T-helper 2 cell treated with Interferon-gamma antibody and Interleukin-4, amounts not matched to agents 5 μg/mL and 100 μg/mL, for 36 hours (primary cell): ENCODE results near the gene CUL4A.
A peak's percentile ranks its signal among the peaks of the same experiment; 100 is the strongest.

ENCODE experiments used
- DNase-seq: peaks from one replicate; pipeline ENCODE4 v3.0.0; 2021; ENCODE audit warnings: low spot score
- H3K27ac Mint-ChIP-seq: one replicate; pipeline ENCODE4 v1.8.0; 2021; ENCODE audit warnings: mild to moderate bottlenecking, mixed read lengths
- H3K27me3 Mint-ChIP-seq: one replicate; pipeline ENCODE4 v1.8.0; 2021; ENCODE audit warnings: low read depth, mixed read lengths
- H3K36me3 Mint-ChIP-seq: one replicate; pipeline ENCODE4 v1.8.0; 2021; ENCODE audit warnings: low read depth, mixed read lengths
- H3K4me1 Mint-ChIP-seq: one replicate; pipeline ENCODE4 v1.8.0; 2021; ENCODE audit warnings: low read depth, mixed read lengths
- H3K4me3 Mint-ChIP-seq: one replicate; pipeline ENCODE4 v1.8.0; 2022; ENCODE audit warnings: mild to moderate bottlenecking, moderate library complexity, mixed read lengths
- H3K9me3 Mint-ChIP-seq: one replicate; pipeline ENCODE4 v1.8.0; 2021; ENCODE audit warnings: mixed read lengths

Gene CUL4A

DNA sequence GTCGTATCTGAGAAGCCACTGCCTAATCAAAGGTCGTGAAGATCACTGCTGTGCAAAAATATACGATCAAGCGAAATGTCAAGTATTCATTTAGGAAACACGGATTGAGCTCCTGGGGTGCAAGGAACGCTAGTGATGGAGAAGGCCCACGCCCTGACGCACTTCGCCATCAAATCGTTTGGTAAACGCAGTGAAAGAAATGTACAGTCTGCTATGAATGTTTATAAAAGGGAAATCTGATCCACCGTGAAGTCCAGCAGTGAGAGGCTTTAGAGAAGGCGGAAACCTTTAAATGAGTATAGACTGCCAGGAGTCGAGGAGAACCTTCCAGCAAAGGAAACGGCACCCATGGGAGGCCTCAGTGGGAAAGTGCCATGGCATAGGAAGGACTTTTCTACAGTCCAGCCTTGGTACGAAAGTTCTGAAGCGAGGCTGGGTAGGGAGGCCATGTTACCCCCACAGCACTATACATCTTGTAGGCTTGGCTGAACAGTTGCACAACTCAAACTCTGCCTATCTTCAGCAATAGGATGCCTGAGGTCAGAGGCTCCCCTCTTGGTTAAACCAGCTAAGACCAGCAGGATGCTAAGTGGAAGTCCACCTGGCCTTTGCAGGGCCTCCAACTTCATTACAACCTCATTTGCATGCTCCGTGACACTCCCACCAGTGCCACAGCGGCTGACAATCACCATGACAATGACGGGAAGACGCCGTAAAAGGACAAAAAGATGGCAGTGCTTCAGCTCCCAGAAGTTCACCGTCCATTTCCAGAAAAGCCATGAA is 21.3 kb upstream of the CUL4A start:
- Mint-ChIP-seq H3K4me3 (no peak overlapping the region), H3K36me3 (peaks cover 56% of the 10 kb centered on the region), H3K27ac (peak overlapping the region; percentile 12), H3K9me3 (no peaks in the 10 kb centered on the region), H3K4me1 (peaks cover 23% of the 10 kb centered on the region), H3K27me3 (no peaks in the 10 kb centered on the region)
- DNase-seq: no peak

GRCh38 chr13:113190181-113190580 is 19.2 kb upstream of the CUL4A start:
- Mint-ChIP-seq H3K27me3 (no peaks in the 10 kb centered on the region), H3K27ac (no peak overlapping the region), H3K4me1 (peaks cover 19% of the 10 kb centered on the region), H3K36me3 (peaks cover 55% of the 10 kb centered on the region), H3K9me3 (no peaks in the 10 kb centered on the region), H3K4me3 (no peak overlapping the region)
- DNase-seq: no peak

GRCh38 chr13:113192279-113192678 is 17.1 kb upstream of the CUL4A start:
- no peak overlapping the region for H3K4me3 Mint-ChIP-seq
- H3K27me3 Mint-ChIP-seq: no peaks in the 10 kb centered on the region
- peaks cover 7% of the 10 kb centered on the region for H3K4me1 Mint-ChIP-seq
- DNase-seq: no peak
- H3K9me3 Mint-ChIP-seq: no peaks in the 10 kb centered on the region
- H3K27ac Mint-ChIP-seq: no peak overlapping the region
- H3K36me3 Mint-ChIP-seq: peaks cover 55% of the 10 kb centered on the region

GRCh38 chr13:113192902-113193301 is 16.5 kb upstream of the CUL4A start:
- peaks cover 53% of the 10 kb centered on the region for H3K36me3 Mint-ChIP-seq

DNA sequence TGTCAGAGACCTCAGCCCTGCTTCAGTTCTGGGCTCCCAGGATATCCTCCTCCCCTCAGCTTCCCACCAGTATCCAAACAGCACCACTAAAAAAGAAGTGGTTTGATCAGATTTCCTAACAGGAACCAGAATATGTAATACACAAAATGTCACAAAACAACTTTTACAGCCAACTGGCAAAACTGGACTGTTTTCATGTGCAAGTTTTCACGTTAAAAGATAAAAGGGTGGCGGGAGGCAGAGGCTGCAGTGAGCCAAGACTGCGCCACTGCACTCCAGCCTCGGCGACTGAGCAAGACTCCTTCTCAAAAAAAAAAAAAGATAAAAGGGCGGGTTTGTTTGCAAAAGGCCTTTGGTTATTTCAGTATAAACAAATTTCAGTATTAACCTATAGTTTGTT is 14.1 kb upstream of the CUL4A start:
- H3K4me1 Mint-ChIP-seq: no peaks in the 10 kb centered on the region
- no peaks in the 10 kb centered on the region for H3K9me3 Mint-ChIP-seq
- H3K36me3 Mint-ChIP-seq: peaks cover 45% of the 10 kb centered on the region
- H3K27ac Mint-ChIP-seq: no peak overlapping the region
- H3K4me3 Mint-ChIP-seq: no peak overlapping the region
- H3K27me3 Mint-ChIP-seq: no peaks in the 10 kb centered on the region
- DNase-seq: no peak

More at GRCh38 chr13:113192902-113193301, 16.5 kb upstream of the CUL4A start:
- no peak for DNase-seq
- Mint-ChIP-seq H3K9me3 (no peaks in the 10 kb centered on the region), H3K27me3 (no peaks in the 10 kb centered on the region), H3K4me3 (no peak overlapping the region), H3K4me1 (peaks cover 2% of the 10 kb centered on the region), H3K27ac (no peak overlapping the region)

DNA sequence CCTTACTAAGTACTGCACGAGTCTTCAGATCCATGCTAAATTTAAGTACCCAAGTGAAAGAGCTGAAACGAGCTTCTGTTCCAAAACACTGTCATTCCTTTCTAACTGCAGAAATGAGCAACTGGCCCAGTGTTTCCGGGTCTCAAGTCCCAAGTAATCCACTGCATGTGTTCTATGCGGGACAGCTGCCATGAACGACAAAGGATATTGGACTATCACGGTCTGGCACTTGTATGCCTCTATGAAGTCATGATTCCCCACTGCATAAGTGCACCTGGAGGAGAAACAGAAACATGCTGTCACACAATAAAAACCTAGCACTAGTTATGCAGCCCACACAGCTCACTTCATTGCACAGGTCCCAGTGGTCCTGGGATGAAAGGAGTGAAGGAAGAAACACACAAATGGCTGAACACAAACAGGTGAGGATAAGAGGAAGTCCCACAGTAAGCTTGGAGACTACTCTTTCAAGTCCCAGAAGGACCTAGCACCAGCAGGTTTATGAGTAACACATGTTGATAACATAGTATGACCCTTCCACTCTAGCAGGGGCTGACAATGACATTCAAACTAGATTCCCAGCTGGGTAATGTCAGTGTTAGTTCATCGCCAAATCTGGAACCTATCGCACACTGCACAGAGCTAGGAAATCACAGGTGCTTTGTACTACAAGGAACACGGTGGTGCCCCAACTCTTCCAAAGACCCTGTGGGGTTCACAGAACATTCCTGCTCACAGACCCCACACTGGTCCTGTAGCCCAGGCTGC is 12.3 kb upstream of the CUL4A start:
- peaks cover 43% of the 10 kb centered on the region for H3K36me3 Mint-ChIP-seq
- no peaks in the 10 kb centered on the region for H3K9me3 Mint-ChIP-seq
- H3K4me1 Mint-ChIP-seq: peaks cover 2% of the 10 kb centered on the region
- no peaks in the 10 kb centered on the region for H3K27me3 Mint-ChIP-seq
- DNase-seq: no peak
- no peak overlapping the region for H3K27ac Mint-ChIP-seq
- no peak overlapping the region for H3K4me3 Mint-ChIP-seq

DNA sequence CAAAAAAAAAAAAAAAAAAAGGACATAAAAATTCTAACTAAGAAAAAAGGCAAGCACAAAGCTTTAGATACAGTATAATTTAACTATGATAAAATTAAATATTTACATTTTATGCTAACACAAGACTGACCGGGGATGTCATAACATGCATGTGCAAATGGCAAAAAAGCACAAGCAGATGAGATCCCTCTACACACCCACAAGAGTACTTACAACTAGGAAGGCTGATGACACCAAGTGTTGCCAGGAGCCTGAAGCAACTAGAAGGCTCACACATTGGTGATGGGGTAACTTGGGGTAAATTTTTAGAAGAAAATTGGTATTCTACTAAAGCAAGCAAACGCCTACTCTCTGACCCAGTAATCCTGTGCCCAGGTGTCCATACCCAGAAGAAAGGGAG is 7.6 kb upstream of the CUL4A start:
- DNase-seq: no peak
- Mint-ChIP-seq H3K27ac (no peak overlapping the region), H3K9me3 (no peaks in the 10 kb centered on the region), H3K4me1 (peaks cover 28% of the 10 kb centered on the region), H3K27me3 (no peaks in the 10 kb centered on the region), H3K4me3 (no peak overlapping the region), H3K36me3 (peaks cover 38% of the 10 kb centered on the region)

- H3K4me1 Mint-ChIP-seq: peaks cover 37% of the 10 kb centered on the region
Measured at GRCh38 chr13:113202912-113203311, 6.5 kb upstream of the CUL4A start.

GRCh38 chr13:113203507-113204377 is 5.7 kb upstream of the CUL4A start:
- H3K4me3 Mint-ChIP-seq: no peak overlapping the region
- no peaks in the 10 kb centered on the region for H3K27me3 Mint-ChIP-seq
- peaks cover 37% of the 10 kb centered on the region for H3K4me1 Mint-ChIP-seq
- DNase-seq: no peak
- H3K36me3 Mint-ChIP-seq: peaks cover 36% of the 10 kb centered on the region
- H3K27ac Mint-ChIP-seq: peak overlapping the region; percentile 22
- H3K9me3 Mint-ChIP-seq: no peaks in the 10 kb centered on the region

More at GRCh38 chr13:113202912-113203311, 6.5 kb upstream of the CUL4A start:
- Mint-ChIP-seq H3K27me3 (no peaks in the 10 kb centered on the region), H3K4me3 (no peak overlapping the region), H3K36me3 (peaks cover 38% of the 10 kb centered on the region), H3K9me3 (no peaks in the 10 kb centered on the region), H3K27ac (peak overlapping the region; percentile 28)
- no peak for DNase-seq

DNA sequence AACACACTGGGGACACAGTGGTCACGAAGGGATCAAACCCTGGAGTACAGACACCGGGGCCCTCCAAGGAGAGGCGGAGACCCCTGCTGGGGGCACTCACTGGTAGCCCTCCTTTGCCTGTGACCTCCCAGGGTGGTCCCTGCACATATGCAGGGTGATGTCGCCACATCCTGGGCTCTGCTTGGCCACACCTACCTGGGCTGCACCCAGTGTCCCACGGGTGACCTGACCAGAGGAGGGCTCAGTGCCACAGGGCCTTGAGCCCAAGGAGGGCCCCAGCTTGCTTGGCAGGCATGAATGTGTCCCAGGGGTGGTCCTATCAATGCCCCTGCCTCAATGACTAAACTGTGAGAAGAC is 5.1 kb upstream of the CUL4A start:
- Mint-ChIP-seq H3K4me3 (no peak overlapping the region), H3K4me1 (peaks cover 37% of the 10 kb centered on the region), H3K27ac (no peak overlapping the region), H3K9me3 (no peaks in the 10 kb centered on the region), H3K27me3 (no peaks in the 10 kb centered on the region), H3K36me3 (peaks cover 31% of the 10 kb centered on the region)
- no peak for DNase-seq

GRCh38 chr13:113205428-113205931 is 3.9 kb upstream of the CUL4A start:
- H3K4me3 Mint-ChIP-seq: peak overlapping the region; percentile 49
- no peak for DNase-seq

GRCh38 chr13:113207460-113207859 is 2.0 kb upstream of the CUL4A start:
- Mint-ChIP-seq H3K27ac (peak overlapping the region; percentile 80), H3K4me3 (peak overlapping the region; percentile 88), H3K4me1 (peaks cover 44% of the 10 kb centered on the region), H3K36me3 (peaks cover 38% of the 10 kb centered on the region), H3K27me3 (no peaks in the 10 kb centered on the region), H3K9me3 (no peaks in the 10 kb centered on the region)
- DNase-seq: no peak

More at GRCh38 chr13:113205428-113205931, 3.9 kb upstream of the CUL4A start:
- Mint-ChIP-seq H3K9me3 (no peaks in the 10 kb centered on the region), H3K27me3 (no peaks in the 10 kb centered on the region), H3K27ac (peak overlapping the region; percentile 50), H3K4me1 (peaks cover 37% of the 10 kb centered on the region), H3K36me3 (peaks cover 26% of the 10 kb centered on the region)

- Mint-ChIP-seq H3K9me3 (no peaks in the 10 kb centered on the region), H3K4me3 (peak overlapping the region; percentile 88), H3K27ac (peak overlapping the region; percentile 80), H3K36me3 (peaks cover 40% of the 10 kb centered on the region), H3K27me3 (no peaks in the 10 kb centered on the region), H3K4me1 (peaks cover 40% of the 10 kb centered on the region)
- DNase-seq: peak; percentile 27
Measured at GRCh38 chr13:113207890-113208420, 1.5 kb upstream of the CUL4A start.
